Measurements from ENCODE around the gene PTPN3.

GRCh38 chr9:109478665-109479380 lies 19.3 kb downstream of the PTPN3 start:
- TF ChIP-seq EZH2phosphoT487 (IDR thresholded peaks at IDR 0.05; ENCODE audit: borderline replicate concordance, low read depth, low read length), result no peak
- TF ChIP-seq CTCF (conservative IDR thresholded peaks at IDR 0.05; ENCODE audit: low read length), result no peak
